HepG2 (cell line): Measurements from ENCODE around the gene CYTH1. TPM values are rescaled to one million over a fixed set of nuclear protein-coding genes. Genes with fewer than 3 reads are reported as not detected.
A peak's percentile ranks its signal among the peaks of the same experiment; 100 is the strongest.

Source experiments
- ATAC-seq: fragments of 200-7000 bp; cut with Tn5 transposase; 3 replicates; pipeline ENCODE4 v1.9.1; 2020; ENCODE audit warnings: mild to moderate bottlenecking, moderate library complexity
- BruUV-seq: library from RNA; stranded (reverse); fragments of 400-500 nt; replicated peaks from 2 replicates; lab custom pipeline; 2021; lab: Mats Ljungman, UMichigan
- CTCF ChIA-PET: fragments of 300-600 bp; formaldehyde crosslinking; extraction: SDS; loops from one replicate; lab custom pipeline; 2021; ENCODE audit warnings: low total read pairs, inconsistent platforms, low intra/inter-chr PET ratio; lab: Yijun Ruan, JAX
- POLR2A ChIA-PET: fragments of 350-600 bp; sonication (Branson Sonifier 250); formaldehyde crosslinking; loops from one replicate; lab custom pipeline; 2020; ENCODE audit warnings: antibody characterized with exemption, inconsistent platforms; lab: Yijun Ruan, JAX
- DNase-seq: peaks from one replicate; pipeline ENCODE4 v3.0.0-alpha.2; 2015; ENCODE audit warnings: low spot score
- FAIRE-seq: peaks from 3 replicates; lab custom pipeline; 2011; peaks lifted over from hg19 to GRCh38; lab: Jason Lieb, UNC
- H2AFZ ChIP-seq: one replicate; pipeline ENCODE4 v1.6.1; 2011; ENCODE audit warnings: low read length, inconsistent platforms
- H3K27ac ChIP-seq: fragments of 300-600 bp; 3 replicates; pipeline ENCODE4 v1.8.0; 2011; ENCODE audit warnings: mixed run types, mild to moderate bottlenecking, mixed read lengths, low read length, inconsistent platforms; ENCODE audit not compliant: insufficient read depth; ENCODE audit errors: extremely low read length
- H3K27me3 ChIP-seq, 2 experiments: fragments of 200-600 bp in 1 of 2; 2 replicates in 1 of 2; 3 replicates in 1 of 2; pipeline versions ENCODE4 v1.6.0 to v1.8.0; 2011; ENCODE audit warnings: low read length in 2 of 2, mild to moderate bottlenecking in 2 of 2, moderate library complexity in 2 of 2, inconsistent platforms in 1 of 2; ENCODE audit not compliant: insufficient read depth in 2 of 2, control insufficient read depth in 1 of 2
- H3K36me3 ChIP-seq, 2 experiments: fragments of 200-600 bp in 1 of 2; replicated peaks in 1 of 2; 2 replicates in 1 of 2; 3 replicates in 1 of 2; pipeline versions ENCODE4 v1.5.1 to v1.8.0; 2011; ENCODE audit warnings: low read length in 2 of 2, inconsistent platforms in 1 of 2; ENCODE audit not compliant: insufficient read depth in 2 of 2, control insufficient read depth in 1 of 2
- H3K4me1 ChIP-seq: 2 replicates; pipeline ENCODE4 v1.5.1; 2012; ENCODE audit warnings: low read length, inconsistent platforms; ENCODE audit not compliant: insufficient read depth
- H3K4me2 ChIP-seq: 2 replicates; pipeline ENCODE4 v1.6.0; 2011; ENCODE audit warnings: low read depth, low read length, inconsistent platforms
- H3K4me3 ChIP-seq, 3 experiments: fragments of 200-600 bp in 1 of 3; sonication (generic), shearing (Covaris generic) in 1 of 3; replicated peaks in 1 of 3; 2 replicates each; pipeline ENCODE4 v1.5.1; 2011 to 2016; ENCODE audit warnings: low read length in 3 of 3, inconsistent platforms in 2 of 3, low read depth in 2 of 3, mild to moderate bottlenecking in 2 of 3, control low read depth in 1 of 3, mixed read lengths in 1 of 3; ENCODE audit not compliant: insufficient read depth in 1 of 3
- H3K79me2 ChIP-seq: one replicate; pipeline ENCODE4 v1.6.1; 2011; ENCODE audit warnings: low read length, inconsistent platforms; ENCODE audit not compliant: insufficient read depth
- H3K9ac ChIP-seq: 2 replicates; pipeline ENCODE4 v1.6.0; 2011; ENCODE audit warnings: mild to moderate bottlenecking, low read depth, low read length, inconsistent platforms; ENCODE audit not compliant: insufficient read depth
- H3K9me3 ChIP-seq: 2 replicates; pipeline ENCODE4 v1.5.1; 2012; ENCODE audit warnings: mild to moderate bottlenecking, low read length
- H4K20me1 ChIP-seq: 2 replicates; pipeline ENCODE4 v1.6.0; 2011; ENCODE audit warnings: inconsistent platforms, mild to moderate bottlenecking, low read length, moderate library complexity; ENCODE audit not compliant: insufficient read depth
- AGO2 ChIP-seq: fragments of 200-400 bp; formaldehyde crosslinking; optimal IDR thresholded peaks from 2 replicates; pipeline ENCODE3; 2017; ENCODE audit warnings: mild to moderate bottlenecking, low read depth, low read length, moderate library complexity
- ELF1 ChIP-seq: sonication (generic); formaldehyde crosslinking; IDR thresholded peaks from 2 replicates; pipeline ENCODE4 v1.4.0; 2020; ENCODE audit warnings: missing genetic modification reagents
- FOXA1 ChIP-seq, 2 experiments: fragments of 450-650 bp in 1 of 2; sonication (generic) in 1 of 2; formaldehyde crosslinking in 1 of 2; IDR thresholded peaks; 2 replicates each; pipeline versions ENCODE4 v1.4.0 to v1.6.1; 2016 to 2020; ENCODE audit warnings: missing genetic modification reagents in 1 of 2
- HHEX ChIP-seq: IDR thresholded peaks from 2 replicates; pipeline ENCODE4 v1.6.1; 2016; ENCODE audit warnings: control low read depth
- NCOA5 ChIP-seq: sonication (generic); formaldehyde crosslinking; IDR thresholded peaks from 2 replicates; pipeline ENCODE4 v1.4.0; 2020; ENCODE audit warnings: missing genetic modification reagents
- POLR2AphosphoS2 ChIP-seq: IDR thresholded peaks from 2 replicates; pipeline ENCODE4 v1.6.1; 2011; ENCODE audit warnings: low read depth, low read length, improper control_type of control experiment
- PRDM4 ChIP-seq: sonication (generic); formaldehyde crosslinking; IDR thresholded peaks from 2 replicates; pipeline ENCODE4 v1.9.0; 2021; ENCODE audit warnings: missing genetic modification reagents, borderline replicate concordance
- RBM22 ChIP-seq: fragments of 200-400 bp; formaldehyde crosslinking; optimal IDR thresholded peaks from 2 replicates; pipeline ENCODE3; 2017; ENCODE audit warnings: mild to moderate bottlenecking, low read length, moderate library complexity
- SALL2 ChIP-seq: sonication (generic); formaldehyde crosslinking; IDR thresholded peaks from 2 replicates; pipeline ENCODE4 v1.8.1; 2023; ENCODE audit warnings: mild to moderate bottlenecking, missing genetic modification reagents, inconsistent platforms
- TOPORS ChIP-seq: sonication (generic); formaldehyde crosslinking; IDR thresholded peaks from 2 replicates; pipeline ENCODE4 v1.8.0; 2023; ENCODE audit warnings: mild to moderate bottlenecking, missing genetic modification reagents
- ZNF644 ChIP-seq: IDR thresholded peaks from 2 replicates; pipeline ENCODE4 v1.6.1; 2016; ENCODE audit warnings: low read depth
- ZNF891 ChIP-seq: sonication (generic); formaldehyde crosslinking; IDR thresholded peaks from 2 replicates; pipeline ENCODE4 v1.5.0; 2020; ENCODE audit warnings: mild to moderate bottlenecking, missing genetic modification reagents
- WGBS: methylation state at CpG from one replicate; pipeline ENCODE4 v1.1.6; 2017; ENCODE audit warnings: low lambda C conversion rate; 5-methylcytosine and 5-hydroxymethylcytosine counted together
- in situ Hi-C: cut with HindIII; loops from 2 replicates; pipeline ENCODE4 v1.10.0; 2017; ENCODE audit warnings: low pct_unique_long_range_greater_than_20kb; ENCODE audit not compliant: extremely low pct_ligation_motif_present
- intact Hi-C: fragments of 100-400 bp; cut with micrococcal nuclease; formaldehyde crosslinking; loops from one replicate; pipeline ENCODE4 v1.10.0; 2022; ENCODE audit not compliant: unreplicated experiment
- polyA plus RNA-seq, 8 experiments: library from polyadenylated mRNA; depleted of rRNA in 3 of 8; stranded (reverse) in 7 of 8; unstranded in 1 of 8; fragments of >200 nt; fragmentation: Illumina TruSeq in 4 of 8; extraction: Trizol in 4 of 8; gene quantifications; 2 replicates each; pipeline versions ENCODE4 v1.2.1 to v1.2.3, GENCODE V29; 2011 to 2016; ENCODE audit warnings: low read depth in 4 of 8, missing spikeins in 1 of 8, mixed read lengths in 1 of 8; ENCODE audit not compliant: insufficient read depth in 1 of 8
- total RNA-seq, 5 experiments: library from RNA; depleted of rRNA; stranded (reverse); fragments of >200 nt; fragmentation: Illumina TruSeq; extraction: Trizol; gene quantifications; 2 replicates each; pipeline ENCODE4 v1.2.3, GENCODE V29; 2016; ENCODE audit warnings: low read depth in 1 of 5
- TF ChIP-seq, protein P1 (sequence below), 2 experiments: sonication (generic) in 1 of 2; formaldehyde crosslinking in 1 of 2; IDR thresholded peaks; 2 replicates each; pipeline versions ENCODE4 v1.4.0 to v1.6.1; 2018 to 2020; ENCODE audit warnings: missing genetic modification reagents in 2 of 2, borderline replicate concordance in 1 of 2, low read depth in 1 of 2, mild to moderate bottlenecking in 1 of 2, missing biosample characterization in 1 of 2

Gene CYTH1
- total and polyA plus RNA-seq, 2 of the 13 experiments (the other 11 are each of a cell fraction or from before 2014, with no cell fraction given) = 20.1 to 48.9 TPM

- CTCF ChIA-PET = no interaction called here
- Histone ChIP-seq H3K79me2 (no peaks in the 10 kb centered on the region), H3K4me1 (no peaks in the 10 kb centered on the region), H3K27me3 (no peaks in the 10 kb centered on the region), H3K4me3 (no peak overlapping the region), H2AFZ (no peak overlapping the region), H3K27ac (no peak overlapping the region), H3K36me3 (peaks cover 66 to 88% of the 10 kb centered on the region in 2 experiments), H4K20me1 (no peaks in the 10 kb centered on the region), H3K9ac (no peak overlapping the region), H3K4me2 (no peak overlapping the region), H3K9me3 (no peaks in the 10 kb centered on the region)
- POLR2A ChIA-PET = no interaction called here
- in situ Hi-C loops (no loop called here), intact Hi-C loops (no loop called here)
- FAIRE-seq (no peak), ATAC-seq (no peak), DNase-seq (no peak)
- BruUV-seq = no TSS peak
- 98% methylated on average over 11 of the region's 11 CpGs for WGBS
- TF ChIP-seq RBM22 (peak; percentile 47), ZNF891 (CRISPR knock-in tag) (no peak), NCOA5 (CRISPR knock-in tag) (no peak)
Measured at GRCh38 chr17:78804777-78805176, 22.7 kb upstream of the CYTH1 start.

DNA sequence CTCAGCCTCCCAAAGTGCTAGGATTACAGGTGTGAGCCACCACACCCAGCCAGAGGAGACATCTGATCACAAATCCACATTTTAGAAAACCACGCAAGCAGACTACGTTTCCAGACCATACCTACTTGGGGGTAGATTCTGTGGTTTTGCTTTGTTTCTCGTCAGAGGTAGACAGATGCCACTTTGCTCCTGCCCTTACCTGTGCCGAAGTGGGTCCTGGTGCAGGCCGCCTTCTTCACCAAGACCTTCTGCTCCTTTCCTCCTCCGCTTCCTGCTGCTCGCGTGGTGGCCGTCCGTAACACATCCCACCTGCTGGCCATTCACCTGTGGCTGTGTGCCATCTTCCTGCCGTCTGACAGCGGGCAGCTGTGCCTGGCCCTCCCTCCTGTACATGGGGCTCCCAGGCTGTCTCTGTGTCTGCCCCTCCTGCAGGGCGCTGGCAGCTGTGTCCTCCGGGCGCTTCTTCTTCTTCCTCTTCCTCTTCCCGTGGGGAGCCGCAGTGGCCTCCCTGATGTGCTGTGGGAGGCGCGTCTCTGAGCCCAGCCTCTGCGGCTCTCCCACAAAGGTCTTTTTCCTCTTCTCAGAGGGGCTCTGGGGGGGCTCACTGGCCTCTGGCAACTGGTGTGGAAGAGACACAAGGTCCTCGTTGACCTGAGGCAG is 21.2 kb upstream of the CYTH1 start:
- in situ Hi-C loops (no loop called here), intact Hi-C loops (no loop called here)
- ChIA-PET CTCF (no interaction called here), POLR2A (no interaction called here)
- no peaks in the 10 kb centered on the region for H3K79me2 ChIP-seq
- H3K4me3 ChIP-seq = no peak overlapping the region
- BruUV-seq = no TSS peak
- FAIRE-seq (no peak), DNase-seq (no peak), ATAC-seq (no peak)
- no peaks in the 10 kb centered on the region for H3K27me3 ChIP-seq
- no peak overlapping the region for H3K9ac ChIP-seq
- H4K20me1 ChIP-seq = no peaks in the 10 kb centered on the region
- no peaks in the 10 kb centered on the region for H3K9me3 ChIP-seq
- H3K36me3 ChIP-seq = peaks cover 72 to 87% of the 10 kb centered on the region in 2 experiments
- 97% methylated on average over 21 of the region's 21 CpGs for WGBS
- H3K27ac ChIP-seq = no peak overlapping the region
- H2AFZ ChIP-seq = no peak overlapping the region
- no peaks in the 10 kb centered on the region for H3K4me1 ChIP-seq
- no peak overlapping the region for H3K4me2 ChIP-seq
- TF ChIP-seq TOPORS (CRISPR knock-in tag) (no peak), PRDM4 (CRISPR knock-in tag) (no peak), ELF1 (CRISPR knock-in tag) (no peak), FOXA1 (IDR thresholded peaks at IDR 0.05) (no peak), FOXA1 (CRISPR knock-in tag; IDR thresholded peaks at IDR 0.05) (no peak), POLR2AphosphoS2 (0 out of 2 replicates have a peak, but pooled peaks have one; percentile 37), HHEX (no peak), ZNF644 (CRISPR knock-in tag) (no peak), SALL2 (CRISPR knock-in tag) (no peak), AGO2 (peak; percentile 77)
- TF ChIP-seq, protein P1, sequence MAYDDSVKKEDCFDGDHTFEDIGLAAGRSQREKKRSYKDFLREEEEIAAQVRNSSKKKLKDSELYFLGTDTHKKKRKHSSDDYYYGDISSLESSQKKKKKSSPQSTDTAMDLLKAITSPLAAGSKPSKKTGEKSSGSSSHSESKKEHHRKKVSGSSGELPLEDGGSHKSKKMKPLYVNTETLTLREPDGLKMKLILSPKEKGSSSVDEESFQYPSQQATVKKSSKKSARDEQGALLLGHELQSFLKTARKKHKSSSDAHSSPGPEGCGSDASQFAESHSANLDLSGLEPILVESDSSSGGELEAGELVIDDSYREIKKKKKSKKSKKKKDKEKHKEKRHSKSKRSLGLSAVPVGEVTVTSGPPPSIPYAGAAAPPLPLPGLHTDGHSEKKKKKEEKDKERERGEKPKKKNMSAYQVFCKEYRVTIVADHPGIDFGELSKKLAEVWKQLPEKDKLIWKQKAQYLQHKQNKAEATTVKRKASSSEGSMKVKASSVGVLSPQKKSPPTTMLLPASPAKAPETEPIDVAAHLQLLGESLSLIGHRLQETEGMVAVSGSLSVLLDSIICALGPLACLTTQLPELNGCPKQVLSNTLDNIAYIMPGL (CRISPR knock-in tag; IDR thresholded peaks at IDR 0.05; ENCODE audit: borderline replicate concordance in 1 of 2, low read depth in 1 of 2) = no peak
